ENCODE data around the gene TBXT. TPM values are rescaled to one million over a fixed set of nuclear protein-coding genes. Genes with fewer than 3 reads are reported as not detected.

Gene TBXT
- total and polyA plus RNA-seq, 2 of the 13 experiments (the other 11 are each of a cell fraction or from before 2014, with no cell fraction given) = not detected

DNA sequence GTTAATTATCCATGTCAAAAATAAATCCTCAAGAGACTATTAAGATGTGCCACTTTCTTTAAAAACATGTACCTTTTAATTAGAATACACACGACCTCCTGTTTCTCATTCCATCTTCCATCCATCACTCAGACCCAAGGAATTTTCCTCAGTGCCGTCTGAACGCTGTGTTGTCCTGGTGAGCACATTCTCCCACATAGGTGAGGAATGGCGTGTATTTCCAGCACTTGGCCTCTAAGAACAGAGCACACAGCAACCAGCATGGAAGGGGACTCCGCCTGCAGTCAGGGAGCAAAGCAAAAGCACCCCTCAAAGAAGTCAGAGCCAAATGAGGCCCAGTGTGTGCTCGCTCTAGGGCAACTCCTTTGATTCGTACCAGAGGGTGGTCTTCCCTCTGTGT lies 45.9 kb downstream of the TBXT start:
- H3K36me3 ChIP-seq (replicated peaks in 1 of 2; ENCODE audit: control insufficient read depth in 1 of 2, insufficient read depth in 2 of 2, low read length in 2 of 2) = no peaks in the 10 kb centered on the region
- no peak overlapping the region for H3K27ac ChIP-seq (ENCODE audit: extremely low read length, insufficient read depth, low read length)
- WGBS (ENCODE audit: low lambda C conversion rate) = 13% methylated on average over 7 of the region's 7 CpGs
- ChIA-PET CTCF (ENCODE audit: low intra/inter-chr PET ratio, low total read pairs) (no interaction called here), POLR2A (no interaction called here)
- ATAC-seq (no peak), FAIRE-seq (no peak), DNase-seq (ENCODE audit: low spot score) (no peak)
- H3K4me2 ChIP-seq (ENCODE audit: low read depth, low read length) = no peak overlapping the region
- in situ Hi-C loops (cut with HindIII; ENCODE audit: extremely low pct_ligation_motif_present, low pct_unique_long_range_greater_than_20kb) (no loop called here), intact Hi-C loops (cut with micrococcal nuclease; ENCODE audit: unreplicated experiment) (no loop called here)
- H3K9me3 ChIP-seq (ENCODE audit: low read length) = no peaks in the 10 kb centered on the region
- H3K9ac ChIP-seq (ENCODE audit: insufficient read depth, low read depth, low read length) = no peak overlapping the region
- H3K27me3 ChIP-seq (ENCODE audit: control insufficient read depth in 1 of 2, insufficient read depth in 2 of 2, low read length in 2 of 2) = peaks cover 0 to 39% of the 10 kb centered on the region in 2 experiments; a peak in 2 of 5 replicates
- no peaks in the 10 kb centered on the region for H4K20me1 ChIP-seq (ENCODE audit: insufficient read depth, low read length)
- H3K79me2 ChIP-seq (ENCODE audit: insufficient read depth, low read length) = no peaks in the 10 kb centered on the region
- TF ChIP-seq, protein P1, sequence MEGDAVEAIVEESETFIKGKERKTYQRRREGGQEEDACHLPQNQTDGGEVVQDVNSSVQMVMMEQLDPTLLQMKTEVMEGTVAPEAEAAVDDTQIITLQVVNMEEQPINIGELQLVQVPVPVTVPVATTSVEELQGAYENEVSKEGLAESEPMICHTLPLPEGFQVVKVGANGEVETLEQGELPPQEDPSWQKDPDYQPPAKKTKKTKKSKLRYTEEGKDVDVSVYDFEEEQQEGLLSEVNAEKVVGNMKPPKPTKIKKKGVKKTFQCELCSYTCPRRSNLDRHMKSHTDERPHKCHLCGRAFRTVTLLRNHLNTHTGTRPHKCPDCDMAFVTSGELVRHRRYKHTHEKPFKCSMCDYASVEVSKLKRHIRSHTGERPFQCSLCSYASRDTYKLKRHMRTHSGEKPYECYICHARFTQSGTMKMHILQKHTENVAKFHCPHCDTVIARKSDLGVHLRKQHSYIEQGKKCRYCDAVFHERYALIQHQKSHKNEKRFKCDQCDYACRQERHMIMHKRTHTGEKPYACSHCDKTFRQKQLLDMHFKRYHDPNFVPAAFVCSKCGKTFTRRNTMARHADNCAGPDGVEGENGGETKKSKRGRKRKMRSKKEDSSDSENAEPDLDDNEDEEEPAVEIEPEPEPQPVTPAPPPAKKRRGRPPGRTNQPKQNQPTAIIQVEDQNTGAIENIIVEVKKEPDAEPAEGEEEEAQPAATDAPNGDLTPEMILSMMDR (CRISPR knock-in tag; IDR thresholded peaks at IDR 0.05) = no peak
- TF ChIP-seq MAX (IDR thresholded peaks at IDR 0.05) (no peak), ZNF180 (CRISPR knock-in tag; IDR thresholded peaks at IDR 0.05; ENCODE audit: borderline replicate concordance, low read depth) (no peak), DBP (CRISPR knock-in tag; IDR thresholded peaks at IDR 0.05; ENCODE audit: not compliant biosample characterization) (no peak), ZFP1 (CRISPR knock-in tag; IDR thresholded peaks at IDR 0.05) (no peak)
- H3K4me1 ChIP-seq (ENCODE audit: insufficient read depth, low read length) = no peaks in the 10 kb centered on the region
- H2AFZ ChIP-seq (ENCODE audit: low read length) = no peak overlapping the region
- no peak overlapping the region for H3K4me3 ChIP-seq (replicated peaks in 1 of 3; ENCODE audit: insufficient read depth in 1 of 3, low read depth in 2 of 3, low read length in 3 of 3)
- no TSS peak for BruUV-seq (replicated peaks)
